ENCODE measurements around the gene FGFR2.

FGFR2 gene

GRCh38 chr10:121598263-121599249, at the start of gene FGFR2:
Gene FGFR2, minus strand, starts transcription at chr10:121598444. Its CDS starts 4,627 bp downstream, at chr10:121593817.
- in situ Hi-C loops (cut with HindIII; ENCODE audit: low sequenced_read_pairs), result no loop called here

- in situ Hi-C loops (cut with HindIII; ENCODE audit: low sequenced_read_pairs), result no loop called here
Observed at GRCh38 chr10:121647401-121647800, 49.2 kb upstream of the FGFR2 start.

GRCh38 chr10:121645696-121646095, 47.5 kb upstream of the FGFR2 start:
- in situ Hi-C loops (cut with HindIII; ENCODE audit: low sequenced_read_pairs), result no loop called here

- in situ Hi-C loops (cut with HindIII; ENCODE audit: low sequenced_read_pairs), result no loop called here
Observed at GRCh38 chr10:121644501-121644900, 46.3 kb upstream of the FGFR2 start.

GRCh38 chr10:121640266-121640665, 42.0 kb upstream of the FGFR2 start:
- in situ Hi-C loops (cut with HindIII; ENCODE audit: low sequenced_read_pairs), result no loop called here

- in situ Hi-C loops (cut with HindIII; ENCODE audit: low sequenced_read_pairs), result no loop called here
Observed at GRCh38 chr10:121639416-121639815, 41.2 kb upstream of the FGFR2 start.

GRCh38 chr10:121637437-121637836, 39.2 kb upstream of the FGFR2 start:
- in situ Hi-C loops (cut with HindIII; ENCODE audit: low sequenced_read_pairs), result no loop called here

GRCh38 chr10:121633056-121633455, 34.8 kb upstream of the FGFR2 start:
- in situ Hi-C loops (cut with HindIII; ENCODE audit: low sequenced_read_pairs), result no loop called here

- in situ Hi-C loops (cut with HindIII; ENCODE audit: low sequenced_read_pairs), result no loop called here
Observed at GRCh38 chr10:121631365-121632029, 33.3 kb upstream of the FGFR2 start.

GRCh38 chr10:121628859-121629258, 30.6 kb upstream of the FGFR2 start:
- in situ Hi-C loops (cut with HindIII; ENCODE audit: low sequenced_read_pairs), result no loop called here

- in situ Hi-C loops (cut with HindIII; ENCODE audit: low sequenced_read_pairs), result no loop called here
Observed at GRCh38 chr10:121627876-121628581, 29.8 kb upstream of the FGFR2 start.

GRCh38 chr10:121624836-121625486, 26.7 kb upstream of the FGFR2 start:
- in situ Hi-C loops (cut with HindIII; ENCODE audit: low sequenced_read_pairs), result no loop called here

GRCh38 chr10:121618906-121619305, 20.7 kb upstream of the FGFR2 start:
- in situ Hi-C loops (cut with HindIII; ENCODE audit: low sequenced_read_pairs), result no loop called here

GRCh38 chr10:121617176-121617575, 18.9 kb upstream of the FGFR2 start:
- in situ Hi-C loops (cut with HindIII; ENCODE audit: low sequenced_read_pairs), result no loop called here

GRCh38 chr10:121616291-121616690, 18.0 kb upstream of the FGFR2 start:
- in situ Hi-C loops (cut with HindIII; ENCODE audit: low sequenced_read_pairs), result no loop called here

GRCh38 chr10:121615836-121616235, 17.6 kb upstream of the FGFR2 start:
- in situ Hi-C loops (cut with HindIII; ENCODE audit: low sequenced_read_pairs), result no loop called here

- in situ Hi-C loops (cut with HindIII; ENCODE audit: low sequenced_read_pairs), result no loop called here
Observed at GRCh38 chr10:121615435-121615793, 17.2 kb upstream of the FGFR2 start.

- in situ Hi-C loops (cut with HindIII; ENCODE audit: low sequenced_read_pairs), result no loop called here
Observed at GRCh38 chr10:121614613-121615434, 16.6 kb upstream of the FGFR2 start.

GRCh38 chr10:121613456-121613855, 15.2 kb upstream of the FGFR2 start:
- in situ Hi-C loops (cut with HindIII; ENCODE audit: low sequenced_read_pairs), result no loop called here

All from endothelial cell of hepatic sinusoid (primary cell).